AML-193 (cell line): ENCODE data around the gene EFHD2.
"Not testable (repeated sequence)": the region's sequence is repeated elsewhere in the genome, so short reads cannot be mapped to it uniquely, and the experiment has no call there.

Experiments
- DNase-seq, 2 experiments: peaks; one replicate each; lab custom pipeline; 2025; lab: John Stamatoyannopoulos, UW

The EFHD2 gene

GRCh38 chr1:15388201-15388880 lies 21.3 kb upstream of the EFHD2 start:
- no peak for DNase-seq

GRCh38 chr1:15389828-15390227 lies 19.9 kb upstream of the EFHD2 start:
- not testable (repeated sequence) for DNase-seq

GRCh38 chr1:15390667-15391066 lies 19.0 kb upstream of the EFHD2 start:
- DNase-seq, result no peak

DNA sequence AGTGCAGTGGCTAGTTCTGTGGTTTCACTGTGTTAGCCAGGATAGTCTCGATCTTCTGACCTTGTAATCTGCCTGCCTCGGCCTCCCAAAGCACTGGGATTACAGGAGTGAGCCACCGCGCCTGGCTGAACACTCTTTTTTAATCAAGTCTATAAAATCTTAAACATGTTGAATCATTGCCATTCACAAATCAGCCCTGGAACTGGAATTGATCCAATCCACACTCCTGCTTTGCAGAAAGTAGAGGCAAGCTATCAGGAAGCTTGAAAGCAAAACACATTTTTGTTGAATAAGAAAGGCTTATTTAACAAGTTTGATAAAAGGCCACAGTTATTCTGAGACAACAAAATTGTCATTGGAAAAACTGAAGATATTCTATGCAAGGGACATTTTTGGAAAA lies 18.3 kb upstream of the EFHD2 start:
- DNase-seq, result no peak

DNA sequence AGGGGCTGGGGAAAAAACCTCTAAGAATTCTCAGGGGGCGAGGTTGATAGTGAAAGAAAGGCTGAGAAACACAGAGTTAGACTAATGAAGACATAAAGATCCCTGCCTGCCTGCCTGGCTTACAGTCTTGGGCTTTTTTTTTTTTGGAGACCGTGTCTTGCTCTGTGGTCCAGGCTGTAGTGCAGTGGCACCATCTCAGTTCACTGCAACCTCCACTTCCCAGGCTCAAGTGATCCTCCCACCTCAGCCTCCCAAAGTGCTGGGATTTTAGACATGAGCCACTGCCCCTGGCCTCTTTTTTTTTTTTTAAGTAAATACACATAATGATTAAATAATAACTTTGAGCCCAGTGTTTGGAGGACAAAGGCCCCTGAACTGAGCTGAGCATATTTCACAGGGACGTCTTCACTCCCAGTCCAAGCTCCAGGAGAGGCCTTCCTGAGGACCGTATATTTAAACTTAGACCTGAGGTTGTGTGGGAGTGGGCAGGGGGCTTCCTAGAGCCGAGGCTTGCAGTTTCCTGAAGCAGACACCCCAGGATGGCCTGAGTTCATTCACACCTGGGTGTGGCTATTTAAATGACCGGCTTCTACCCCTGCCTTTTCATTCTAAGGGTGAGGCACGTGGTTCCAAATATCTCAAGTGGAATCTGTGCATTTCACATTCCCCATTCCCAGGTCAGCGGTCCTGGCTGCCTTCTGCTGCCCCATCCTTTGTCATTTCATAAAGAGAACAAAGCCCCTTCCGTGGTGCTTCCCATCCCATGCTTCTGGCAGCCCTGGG lies 16.0 kb upstream of the EFHD2 start:
- DNase-seq, result no peak

DNA sequence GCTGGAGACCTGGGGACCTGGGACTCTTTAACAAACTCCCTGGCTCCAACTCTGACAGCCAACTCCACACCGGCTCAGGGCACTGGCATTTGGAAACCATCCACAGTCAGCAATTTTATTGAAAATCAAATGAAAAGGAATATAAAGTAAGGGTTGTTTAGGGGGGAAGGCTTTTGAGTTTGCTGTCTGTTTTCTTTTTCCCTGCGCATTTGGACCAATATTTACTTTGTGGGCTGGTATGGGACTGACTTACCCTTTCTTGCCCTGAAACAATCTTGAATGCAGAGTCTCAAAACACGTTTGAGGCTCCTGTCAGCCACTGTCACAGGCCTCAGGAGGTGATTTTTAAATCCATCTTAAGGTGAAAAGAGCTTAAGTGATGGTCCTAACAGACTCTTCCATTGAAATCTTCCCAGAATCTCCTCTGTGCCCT lies 15.4 kb upstream of the EFHD2 start:
- no peak for DNase-seq

DNA sequence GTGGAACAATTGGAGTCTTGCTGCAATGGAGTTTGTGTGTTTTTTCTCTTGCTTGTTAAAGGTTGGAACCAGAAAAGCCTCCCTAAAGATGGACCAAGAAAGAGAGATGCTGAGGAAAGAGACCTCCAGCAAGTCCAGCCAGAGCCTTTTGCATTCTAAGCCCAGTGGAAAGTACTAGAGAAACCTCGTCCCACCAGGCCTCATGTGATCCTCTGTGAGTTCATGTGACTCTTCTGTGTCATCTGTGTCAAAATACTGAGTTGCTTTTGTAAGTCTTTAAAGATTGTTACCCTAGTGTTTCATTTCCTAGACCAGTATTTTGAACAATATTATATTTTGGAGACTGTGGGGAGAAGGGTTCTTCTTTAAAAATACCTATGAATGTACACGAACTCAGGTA lies 12.5 kb upstream of the EFHD2 start:
- DNase-seq, result no peak

DNA sequence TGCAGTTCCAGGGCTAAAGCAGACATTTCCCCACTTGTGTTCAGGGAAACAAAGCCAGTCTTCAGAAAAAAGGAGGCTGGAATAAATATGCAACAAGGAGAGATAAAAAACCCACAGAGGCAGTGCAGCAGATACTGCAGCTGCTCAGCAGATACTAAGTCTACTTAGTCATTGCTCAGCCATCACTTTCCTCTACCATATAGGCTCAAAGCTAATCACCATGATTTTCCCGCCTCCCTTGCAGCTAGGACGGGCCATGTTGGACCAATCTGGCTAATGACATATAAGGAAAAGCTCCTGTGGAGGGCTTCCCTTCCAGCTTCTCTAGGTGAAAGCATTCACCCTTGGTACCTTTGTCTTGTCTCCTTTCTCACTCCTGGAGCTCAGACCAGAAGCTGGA lies 10.0 kb upstream of the EFHD2 start:
- DNase-seq, result no peak

DNA sequence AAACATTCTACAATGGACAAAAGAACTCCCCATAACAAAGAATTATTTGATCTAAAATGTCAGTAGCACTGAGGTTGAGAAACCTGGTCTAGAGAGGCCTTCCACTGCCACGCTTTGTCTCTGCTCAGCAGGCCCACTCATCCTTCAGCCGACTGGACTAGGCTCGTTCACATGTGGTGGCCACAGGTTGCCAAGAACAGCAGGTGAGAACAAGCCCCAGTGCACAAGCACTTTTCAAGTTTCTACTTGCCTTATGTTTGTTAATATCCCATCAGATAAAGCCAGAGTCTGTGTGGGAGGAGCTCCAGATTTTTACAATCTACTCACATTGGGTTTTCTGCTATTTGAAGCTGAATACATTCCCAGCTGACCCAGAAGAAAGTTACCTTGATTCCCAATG lies 9.1 kb upstream of the EFHD2 start:
- no peak for DNase-seq

GRCh38 chr1:15401391-15402055 lies 8.2 kb upstream of the EFHD2 start:
- no peak for DNase-seq

DNA sequence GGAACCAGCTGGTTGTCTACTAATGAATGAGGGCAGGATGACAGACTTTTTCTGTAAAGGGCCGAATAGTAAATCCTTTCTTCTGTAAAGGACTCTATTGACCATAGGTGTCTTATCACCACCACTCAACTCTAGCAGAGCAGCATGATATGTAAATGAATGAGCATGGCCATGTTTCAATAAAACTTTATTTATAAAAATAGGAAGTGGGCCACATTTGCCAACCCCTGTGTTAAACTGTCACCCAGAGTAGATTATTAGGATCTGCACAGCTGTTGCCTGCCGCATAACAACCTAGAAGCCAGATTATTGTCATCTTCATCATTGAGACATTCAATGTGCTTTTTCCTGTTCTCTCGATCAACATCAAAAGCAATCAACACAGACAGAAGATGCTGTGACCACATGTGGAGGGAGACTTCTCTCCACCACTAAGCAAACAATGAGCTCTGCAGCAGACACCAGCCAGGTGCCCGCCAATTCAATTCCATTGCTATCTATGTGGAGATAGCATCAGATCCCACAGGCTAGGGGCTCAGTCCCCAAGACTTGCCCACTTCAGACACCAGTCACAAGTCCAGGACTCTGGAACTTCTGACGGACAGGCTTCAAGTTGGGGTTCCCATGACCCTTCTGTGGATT lies 6.8 kb upstream of the EFHD2 start:
- no peak for DNase-seq

GRCh38 chr1:15403962-15404580 lies 5.6 kb upstream of the EFHD2 start:
- no peak for DNase-seq

DNA sequence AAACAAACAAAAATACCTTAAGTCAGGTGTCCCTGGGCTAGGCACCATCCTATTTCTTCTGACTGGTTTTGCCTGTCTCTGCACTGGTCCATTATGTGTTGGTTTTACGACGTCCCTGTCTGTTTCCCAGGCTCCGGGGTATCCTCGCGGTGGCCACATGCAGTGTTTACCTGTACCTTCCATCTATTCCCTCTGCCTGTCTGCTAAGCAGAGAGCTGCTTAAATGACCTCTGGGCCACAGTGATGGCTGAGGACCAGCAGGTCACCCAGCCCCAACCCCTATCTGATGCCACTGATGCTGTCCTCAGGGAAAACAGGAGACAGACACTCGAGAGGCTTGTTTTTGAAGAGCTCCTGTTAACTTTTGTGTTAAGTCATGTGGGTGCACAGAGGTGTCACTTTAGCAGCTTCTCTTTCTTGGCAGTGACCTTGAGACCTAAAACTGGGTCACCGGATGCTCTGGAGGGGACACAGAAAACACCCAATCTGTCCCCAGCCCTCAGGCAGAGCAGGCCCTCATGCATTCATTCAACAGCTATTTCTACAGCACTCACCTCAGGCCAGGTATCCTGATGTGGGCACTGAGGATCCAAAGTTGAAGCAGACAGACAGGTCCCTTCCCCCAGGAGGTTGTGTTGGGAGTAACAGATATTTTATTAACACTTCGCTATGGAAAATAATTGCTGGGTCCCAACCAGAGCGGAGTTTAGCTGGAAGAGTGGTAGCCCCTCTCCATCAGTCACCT lies 4.4 kb upstream of the EFHD2 start:
- DNase-seq, result no peak

GRCh38 chr1:15406614-15407559 lies 2.8 kb upstream of the EFHD2 start:
- no peak for DNase-seq

GRCh38 chr1:15407580-15407979 lies 2.1 kb upstream of the EFHD2 start:
- DNase-seq, result no peak

- no peak for DNase-seq
Measured at GRCh38 chr1:15408890-15409387, 749 bp upstream of the EFHD2 start.

GRCh38 chr1:15410223-15410883 lies 665 bp downstream of the EFHD2 start:
- no peak for DNase-seq

- DNase-seq, result no peak
Measured at GRCh38 chr1:15410884-15411245, 1.2 kb downstream of the EFHD2 start.

GRCh38 chr1:15411593-15412137 lies 2.0 kb downstream of the EFHD2 start:
- DNase-seq, result peak; percentile 85 to 90
